ENCODE data around the gene UCP2. TPM values are rescaled to one million over a fixed set of nuclear protein-coding genes. Genes with fewer than 3 reads are reported as not detected.

UCP2 gene
- total and polyA plus RNA-seq, 10 of the 15 experiments (the other 5 are each of a cell fraction or from before 2014, with no cell fraction given), result 32.9 to 248 (median 154) TPM

DNA sequence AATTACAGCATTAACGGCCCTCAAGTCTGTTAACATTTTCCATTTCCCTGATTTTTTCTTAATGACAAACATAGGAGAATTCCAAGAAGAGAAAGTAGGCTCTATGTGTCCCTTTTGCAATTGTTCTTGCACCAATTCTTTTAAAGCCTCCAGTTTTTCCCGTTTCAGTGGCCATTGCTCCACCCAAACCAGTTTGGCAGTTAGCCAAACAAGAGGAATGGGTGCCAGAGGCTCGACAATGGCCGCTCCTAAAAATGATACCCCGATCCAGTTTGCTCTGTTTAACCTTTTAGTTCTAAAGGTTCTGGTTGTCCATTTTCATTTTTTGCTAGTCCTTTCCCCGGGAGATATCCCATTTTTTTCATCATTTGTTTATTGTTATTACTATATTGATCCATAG is 38.6 kb downstream of the UCP2 start:
- Histone ChIP-seq H3K9ac (ENCODE audit: control insufficient read depth, insufficient read depth, low read length) (no peak overlapping the region), H3K79me2 (ENCODE audit: control insufficient read depth, insufficient read depth, low read length) (no peaks in the 10 kb centered on the region), H3K27ac (ENCODE audit: control insufficient read depth, insufficient read depth) (no peak overlapping the region), H3K9me3 (replicated peaks; ENCODE audit: control insufficient read depth, insufficient read depth, low read length) (no peaks in the 10 kb centered on the region; the same call in 2 of the 3 replicates), H3K4me1 (ENCODE audit: control insufficient read depth, insufficient read depth, low read length) (no peaks in the 10 kb centered on the region), H3K36me3 (ENCODE audit: control insufficient read depth in 2 of 2, insufficient read depth in 2 of 2, low read length in 1 of 2) (no peaks in the 10 kb centered on the region), H4K20me1 (ENCODE audit: control insufficient read depth, insufficient read depth) (no peaks in the 10 kb centered on the region), H2AFZ (ENCODE audit: control insufficient read depth, low read depth, low read length) (no peak overlapping the region), H3K27me3 (replicated peaks in 1 of 2; ENCODE audit: control insufficient read depth in 2 of 2, insufficient read depth in 2 of 2, low read length in 1 of 2) (no peaks in the 10 kb centered on the region), H3K4me2 (ENCODE audit: control insufficient read depth, insufficient read depth) (no peak overlapping the region), H3K4me3 (no peak overlapping the region)
- ChIA-PET POLR2A (no interaction called here), RAD21 (ENCODE audit: unreplicated experiment) (no interaction called here), SMC1A (ENCODE audit: uncharacterized antibody, unreplicated experiment) (interaction anchor here (0.6 kb wide), 1 partner anchor 251 kb away, joined by 3 read pairs; no protein-coding TSS in a partner anchor), CTCF (no interaction called here)
- WGBS (ENCODE audit: insufficient coverage, insufficient replicate concordance, low lambda C conversion rate, missing lambda C conversion rate), result 86% methylated on average over 6 of the region's 6 CpGs
- DNase-seq (ENCODE audit: low read depth, low spot score) (no peak), FAIRE-seq (no peak), ATAC-seq (no peak)
- intact Hi-C loops (cut with micrococcal nuclease; ENCODE audit: unreplicated experiment) (no loop called here), in situ Hi-C loops (cut with MboI) (no loop called here)
- no TSS peak for BruUV-seq (replicated peaks)
- TF ChIP-seq NFIC (IDR thresholded peaks at IDR 0.05; ENCODE audit: low read depth, low read length) (no peak), SREBF2 (IDR thresholded peaks at IDR 0.05; ENCODE audit: low read length) (no peak), MTA3 (IDR thresholded peaks at IDR 0.05; ENCODE audit: borderline replicate concordance, low read length) (no peak), RUNX3 (IDR thresholded peaks at IDR 0.05; ENCODE audit: low read length) (no peak)
- TF ChIP-seq, protein P1, sequence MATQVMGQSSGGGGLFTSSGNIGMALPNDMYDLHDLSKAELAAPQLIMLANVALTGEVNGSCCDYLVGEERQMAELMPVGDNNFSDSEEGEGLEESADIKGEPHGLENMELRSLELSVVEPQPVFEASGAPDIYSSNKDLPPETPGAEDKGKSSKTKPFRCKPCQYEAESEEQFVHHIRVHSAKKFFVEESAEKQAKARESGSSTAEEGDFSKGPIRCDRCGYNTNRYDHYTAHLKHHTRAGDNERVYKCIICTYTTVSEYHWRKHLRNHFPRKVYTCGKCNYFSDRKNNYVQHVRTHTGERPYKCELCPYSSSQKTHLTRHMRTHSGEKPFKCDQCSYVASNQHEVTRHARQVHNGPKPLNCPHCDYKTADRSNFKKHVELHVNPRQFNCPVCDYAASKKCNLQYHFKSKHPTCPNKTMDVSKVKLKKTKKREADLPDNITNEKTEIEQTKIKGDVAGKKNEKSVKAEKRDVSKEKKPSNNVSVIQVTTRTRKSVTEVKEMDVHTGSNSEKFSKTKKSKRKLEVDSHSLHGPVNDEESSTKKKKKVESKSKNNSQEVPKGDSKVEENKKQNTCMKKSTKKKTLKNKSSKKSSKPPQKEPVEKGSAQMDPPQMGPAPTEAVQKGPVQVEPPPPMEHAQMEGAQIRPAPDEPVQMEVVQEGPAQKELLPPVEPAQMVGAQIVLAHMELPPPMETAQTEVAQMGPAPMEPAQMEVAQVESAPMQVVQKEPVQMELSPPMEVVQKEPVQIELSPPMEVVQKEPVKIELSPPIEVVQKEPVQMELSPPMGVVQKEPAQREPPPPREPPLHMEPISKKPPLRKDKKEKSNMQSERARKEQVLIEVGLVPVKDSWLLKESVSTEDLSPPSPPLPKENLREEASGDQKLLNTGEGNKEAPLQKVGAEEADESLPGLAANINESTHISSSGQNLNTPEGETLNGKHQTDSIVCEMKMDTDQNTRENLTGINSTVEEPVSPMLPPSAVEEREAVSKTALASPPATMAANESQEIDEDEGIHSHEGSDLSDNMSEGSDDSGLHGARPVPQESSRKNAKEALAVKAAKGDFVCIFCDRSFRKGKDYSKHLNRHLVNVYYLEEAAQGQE (IDR thresholded peaks at IDR 0.05; ENCODE audit: low read depth, low read length), result no peak

Data from GM12878 (cell line).